NT2/D1 (cell line): Measurements from ENCODE around the gene PMPCA.

Experiments
- DNase-seq: peaks from one replicate; pipeline ENCODE4 v3.0.0-alpha.2; 2011; ENCODE audit warnings: low read depth, low spot score
- H3K27me3 ChIP-seq: 2 replicates; pipeline ENCODE4 v1.6.0; 2011; ENCODE audit warnings: mild to moderate bottlenecking; ENCODE audit not compliant: insufficient read length, insufficient read depth
- H3K36me3 ChIP-seq: 2 replicates; pipeline ENCODE4 v1.6.1; 2011; ENCODE audit warnings: mild to moderate bottlenecking, low read length, mixed read lengths; ENCODE audit not compliant: insufficient read depth, insufficient read length
- H3K4me1 ChIP-seq: 2 replicates; pipeline ENCODE4 v1.5.1; 2011; ENCODE audit not compliant: insufficient read depth, insufficient read length
- H3K4me3 ChIP-seq: 2 replicates; pipeline ENCODE4 v1.5.1; 2011; ENCODE audit warnings: low read depth; ENCODE audit not compliant: insufficient read length
- H3K9ac ChIP-seq: 2 replicates; pipeline ENCODE4 v1.6.0; 2011; ENCODE audit warnings: low read depth; ENCODE audit not compliant: insufficient read length
- H3K9me3 ChIP-seq: 2 replicates; pipeline ENCODE4 v1.5.1; 2011; ENCODE audit warnings: mild to moderate bottlenecking, low read length; ENCODE audit not compliant: insufficient read depth
- SUZ12 ChIP-seq: IDR thresholded peaks from 2 replicates; pipeline ENCODE4 v1.6.1; 2011; ENCODE audit not compliant: insufficient read length, insufficient read depth; ENCODE audit errors: extremely low read depth
- YY1 ChIP-seq: IDR thresholded peaks from 2 replicates; pipeline ENCODE4 v1.6.1; 2011; ENCODE audit not compliant: insufficient read length, insufficient read depth
- ZNF274 ChIP-seq: IDR thresholded peaks from 2 replicates; pipeline ENCODE4 v1.6.1; 2011; ENCODE audit warnings: mild to moderate bottlenecking, low read depth, low read length

Gene PMPCA

DNA sequence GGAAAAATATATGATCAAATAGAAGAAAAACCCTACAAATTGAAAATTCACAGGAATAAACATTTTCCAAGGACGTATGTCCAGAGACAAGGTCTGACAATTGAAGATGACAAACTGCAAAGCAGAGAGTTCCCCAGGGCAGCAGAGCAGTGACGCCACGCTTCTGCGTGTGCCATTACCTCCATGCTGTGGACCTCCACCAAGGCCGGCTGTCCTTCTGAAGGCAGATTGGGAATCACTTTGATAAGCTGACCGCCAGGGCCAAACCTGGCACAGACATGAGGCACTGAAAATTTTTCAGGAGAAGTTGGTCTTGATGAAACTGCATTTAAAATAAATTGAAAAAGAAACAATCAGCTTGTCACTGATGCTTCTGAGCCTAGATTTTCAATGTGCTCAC is 53.8 kb downstream of the PMPCA start:
- no peak for TF ChIP-seq YY1
- TF ChIP-seq ZNF274, result no peak
- no peak for TF ChIP-seq SUZ12
- DNase-seq, result no peak
- H3K27me3 ChIP-seq, result no peaks in the 10 kb centered on the region
- H3K9ac ChIP-seq, result no peak overlapping the region
- H3K4me1 ChIP-seq, result no peaks in the 10 kb centered on the region
- H3K9me3 ChIP-seq, result no peaks in the 10 kb centered on the region
- H3K4me3 ChIP-seq, result no peak overlapping the region
- peaks cover 95% of the 10 kb centered on the region for H3K36me3 ChIP-seq

DNA sequence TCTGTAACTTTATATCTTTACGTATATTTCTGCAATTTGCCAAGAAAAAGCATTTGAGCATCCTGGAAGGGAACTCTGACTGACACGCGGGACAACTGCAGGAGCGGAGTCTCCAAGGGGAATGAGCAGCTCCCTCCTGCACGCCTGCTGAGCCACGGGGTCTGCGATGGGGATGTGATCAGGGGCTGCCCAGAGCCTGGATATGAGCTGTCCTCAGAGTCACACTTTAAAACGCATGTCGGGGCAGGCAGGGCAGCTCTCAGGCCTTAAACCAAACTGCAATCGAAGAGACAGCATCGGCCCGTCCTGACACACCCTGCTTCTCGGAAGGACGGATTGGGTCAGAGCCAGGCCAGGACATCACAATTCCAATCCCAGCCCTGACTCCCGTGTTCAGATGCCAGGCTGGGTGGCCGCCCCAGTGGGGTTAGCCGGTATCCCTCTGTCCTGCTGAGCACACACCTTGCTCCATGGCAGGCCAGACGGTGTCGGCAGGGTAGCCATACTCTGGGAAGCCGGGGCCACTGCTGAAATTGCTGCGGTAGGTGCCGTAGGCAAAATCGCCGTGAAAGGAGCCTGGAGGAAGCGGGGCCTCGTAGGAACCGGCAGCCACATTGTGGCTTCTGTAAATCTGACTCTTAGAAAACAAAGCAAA is 55.2 kb downstream of the PMPCA start:
- Histone ChIP-seq H3K9ac (no peak overlapping the region), H3K4me3 (no peak overlapping the region), H3K9me3 (no peaks in the 10 kb centered on the region), H3K27me3 (no peaks in the 10 kb centered on the region), H3K4me1 (no peaks in the 10 kb centered on the region), H3K36me3 (peaks cover 98% of the 10 kb centered on the region)
- TF ChIP-seq SUZ12, result no peak
- no peak for TF ChIP-seq YY1
- no peak for TF ChIP-seq ZNF274
- no peak for DNase-seq

DNA sequence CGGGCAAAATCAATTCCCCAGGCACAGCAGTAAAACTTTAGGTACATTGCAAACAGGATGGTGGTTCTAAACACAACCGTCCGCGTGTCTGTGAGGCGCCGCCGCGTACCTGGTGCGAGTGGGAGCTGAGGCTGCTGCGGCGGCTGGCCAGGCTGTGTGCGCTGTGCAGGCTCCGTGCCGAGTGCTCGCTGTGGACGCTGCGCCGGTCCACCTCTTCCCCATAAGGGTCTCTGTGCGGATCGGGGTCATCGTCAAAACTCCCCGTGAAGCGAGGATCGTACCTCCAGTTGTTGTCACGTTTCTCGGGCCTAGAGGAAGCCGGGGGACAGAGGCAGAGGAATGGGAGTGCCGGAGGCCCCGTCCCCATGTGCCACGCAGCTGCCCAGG is 55.7 kb downstream of the PMPCA start:
- no peaks in the 10 kb centered on the region for H3K9me3 ChIP-seq
- TF ChIP-seq ZNF274 (no peak), SUZ12 (no peak), YY1 (no peak)
- peaks cover 98% of the 10 kb centered on the region for H3K36me3 ChIP-seq
- H3K4me3 ChIP-seq, result no peak overlapping the region
- DNase-seq, result no peak
- H3K9ac ChIP-seq, result no peak overlapping the region
- no peaks in the 10 kb centered on the region for H3K4me1 ChIP-seq
- H3K27me3 ChIP-seq, result no peaks in the 10 kb centered on the region

DNA sequence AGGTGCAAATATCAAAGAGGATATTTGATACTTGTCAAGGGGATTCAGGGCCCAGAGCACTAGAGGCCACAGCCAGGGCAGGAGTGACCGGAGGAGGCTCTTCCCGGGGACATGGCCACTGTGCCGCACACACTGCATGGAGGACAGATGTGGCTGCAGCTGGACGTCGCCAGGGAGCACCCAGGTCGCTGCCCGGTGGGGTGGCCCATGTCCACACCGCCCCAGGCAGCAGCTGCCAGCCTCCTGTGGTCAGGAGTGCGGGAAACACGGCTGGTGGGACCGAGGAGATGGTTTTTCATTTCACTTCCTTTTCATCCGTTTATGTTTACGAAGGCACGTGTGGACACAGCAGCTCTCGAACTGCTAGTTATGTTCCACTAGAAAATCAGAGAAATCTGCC is 57.3 kb downstream of the PMPCA start:
- Histone ChIP-seq H3K9me3 (no peaks in the 10 kb centered on the region), H3K36me3 (peaks cover 98% of the 10 kb centered on the region), H3K27me3 (no peaks in the 10 kb centered on the region), H3K9ac (no peak overlapping the region), H3K4me3 (no peak overlapping the region), H3K4me1 (no peaks in the 10 kb centered on the region)
- DNase-seq, result no peak
- TF ChIP-seq SUZ12, result no peak
- no peak for TF ChIP-seq YY1
- TF ChIP-seq ZNF274, result no peak

DNA sequence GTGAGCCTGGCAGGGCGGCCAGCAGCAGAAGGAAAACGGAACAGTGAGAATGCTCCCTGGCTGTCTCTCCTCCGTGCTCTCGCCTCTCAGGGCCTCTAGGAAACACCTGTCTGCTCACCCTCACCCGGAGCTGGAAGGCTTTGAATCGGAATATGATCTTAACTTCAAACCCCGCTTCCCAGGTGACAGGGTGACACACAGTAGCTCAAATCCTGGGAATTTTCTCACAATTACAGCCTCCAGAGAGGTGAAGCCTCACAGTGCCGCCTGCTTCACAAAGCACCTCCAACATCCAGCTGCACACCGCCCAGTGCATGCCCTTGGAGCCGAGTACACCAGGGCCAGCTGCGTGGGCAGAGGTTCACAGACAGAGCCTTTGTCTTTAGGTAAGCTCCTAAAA is 59.9 kb downstream of the PMPCA start:
- no peak for DNase-seq
- no peak overlapping the region for H3K9ac ChIP-seq
- no peak for TF ChIP-seq SUZ12
- TF ChIP-seq ZNF274, result no peak
- no peak for TF ChIP-seq YY1
- H3K4me3 ChIP-seq, result no peak overlapping the region
- no peaks in the 10 kb centered on the region for H3K4me1 ChIP-seq
- peaks cover 99% of the 10 kb centered on the region for H3K36me3 ChIP-seq
- no peaks in the 10 kb centered on the region for H3K27me3 ChIP-seq
- H3K9me3 ChIP-seq, result no peaks in the 10 kb centered on the region

DNA sequence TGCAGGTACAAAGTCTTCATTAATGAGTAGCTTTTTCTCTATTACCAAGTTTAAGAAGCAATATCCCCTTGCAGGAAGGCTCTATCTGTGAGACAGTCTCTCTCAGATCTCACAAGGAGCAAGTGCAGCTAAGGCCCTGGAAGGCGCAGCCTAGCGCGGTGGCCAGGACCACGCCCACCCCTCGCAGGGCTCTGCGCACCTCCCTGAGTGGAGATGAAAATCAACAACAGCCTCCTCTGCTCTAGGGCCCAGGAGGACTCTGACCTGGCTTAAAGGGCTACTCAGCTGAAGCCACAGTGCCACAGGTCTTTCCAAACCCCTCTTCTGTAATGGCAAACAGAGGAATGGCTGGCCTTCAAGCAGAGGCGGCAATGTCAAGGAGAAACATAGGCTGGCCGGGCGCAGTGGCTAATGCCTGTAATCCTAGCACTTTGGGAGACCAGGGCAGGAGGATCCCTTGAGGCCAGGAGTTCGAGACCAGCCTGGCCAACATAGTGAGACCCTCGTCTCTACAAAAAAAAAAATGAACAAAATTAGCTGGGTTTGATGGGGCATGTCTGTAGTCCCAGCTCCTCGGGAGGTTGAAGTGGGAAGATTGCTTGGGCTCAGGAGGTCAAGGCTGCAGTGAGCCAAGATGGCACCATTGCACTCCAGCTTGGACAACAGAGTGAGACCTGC is 60.5 kb downstream of the PMPCA start:
- no peak for DNase-seq
- Histone ChIP-seq H3K27me3 (no peaks in the 10 kb centered on the region), H3K4me3 (no peak overlapping the region), H3K9me3 (no peaks in the 10 kb centered on the region), H3K36me3 (peaks cover 99% of the 10 kb centered on the region), H3K4me1 (no peaks in the 10 kb centered on the region), H3K9ac (no peak overlapping the region)
- TF ChIP-seq SUZ12 (no peak), YY1 (no peak)

DNA sequence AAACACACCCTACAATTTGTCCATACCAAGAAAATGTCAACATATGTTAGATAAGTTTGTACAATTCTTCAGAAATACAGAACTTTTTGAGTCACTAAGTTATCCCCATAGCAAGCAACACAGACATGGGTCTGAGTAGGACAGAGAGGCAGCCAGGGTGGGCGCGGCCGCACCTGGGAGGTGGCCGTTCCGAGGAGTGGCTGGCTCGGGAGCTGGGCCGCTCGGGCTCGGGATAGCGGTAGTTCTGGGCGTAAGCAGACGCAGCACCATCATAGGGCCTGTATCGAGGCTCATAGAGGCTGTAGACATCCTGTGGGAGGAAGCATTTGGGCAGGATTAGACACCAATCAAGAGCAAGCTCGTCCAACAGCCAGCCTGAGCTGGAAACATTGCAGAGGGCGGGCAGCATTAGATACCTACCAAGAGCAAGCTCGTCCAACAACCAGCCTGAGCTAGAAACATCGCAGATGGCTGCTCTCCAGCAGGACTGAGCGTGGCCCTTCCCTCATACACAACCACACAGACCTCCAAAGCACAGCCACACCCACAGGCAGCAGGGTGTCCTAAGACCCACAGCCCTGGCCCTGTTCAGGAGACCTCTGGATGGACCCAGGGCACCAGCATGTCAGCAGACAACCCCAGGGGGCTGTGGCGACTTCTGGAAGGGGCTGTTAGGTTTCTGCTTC is 61.5 kb downstream of the PMPCA start:
- H3K4me3 ChIP-seq, result no peak overlapping the region
- peaks cover 99% of the 10 kb centered on the region for H3K36me3 ChIP-seq
- no peak for DNase-seq
- TF ChIP-seq YY1 (no peak), ZNF274 (no peak), SUZ12 (no peak)
- H3K27me3 ChIP-seq, result no peaks in the 10 kb centered on the region
- no peak overlapping the region for H3K9ac ChIP-seq
- no peaks in the 10 kb centered on the region for H3K9me3 ChIP-seq
- H3K4me1 ChIP-seq, result no peaks in the 10 kb centered on the region
